Hematopoietic multipotent progenitor cell treated with erythropoietin and hydrocortisone succinate and interleukin-3 and kit ligand, for 15 days (in vitro differentiated cells): ENCODE measurements around the gene AUTS2.

Experiments
- DNase-seq: peaks from one replicate; pipeline ENCODE4 v3.0.0-alpha.2; 2015; ENCODE audit warnings: low spot score

The AUTS2 gene

DNA sequence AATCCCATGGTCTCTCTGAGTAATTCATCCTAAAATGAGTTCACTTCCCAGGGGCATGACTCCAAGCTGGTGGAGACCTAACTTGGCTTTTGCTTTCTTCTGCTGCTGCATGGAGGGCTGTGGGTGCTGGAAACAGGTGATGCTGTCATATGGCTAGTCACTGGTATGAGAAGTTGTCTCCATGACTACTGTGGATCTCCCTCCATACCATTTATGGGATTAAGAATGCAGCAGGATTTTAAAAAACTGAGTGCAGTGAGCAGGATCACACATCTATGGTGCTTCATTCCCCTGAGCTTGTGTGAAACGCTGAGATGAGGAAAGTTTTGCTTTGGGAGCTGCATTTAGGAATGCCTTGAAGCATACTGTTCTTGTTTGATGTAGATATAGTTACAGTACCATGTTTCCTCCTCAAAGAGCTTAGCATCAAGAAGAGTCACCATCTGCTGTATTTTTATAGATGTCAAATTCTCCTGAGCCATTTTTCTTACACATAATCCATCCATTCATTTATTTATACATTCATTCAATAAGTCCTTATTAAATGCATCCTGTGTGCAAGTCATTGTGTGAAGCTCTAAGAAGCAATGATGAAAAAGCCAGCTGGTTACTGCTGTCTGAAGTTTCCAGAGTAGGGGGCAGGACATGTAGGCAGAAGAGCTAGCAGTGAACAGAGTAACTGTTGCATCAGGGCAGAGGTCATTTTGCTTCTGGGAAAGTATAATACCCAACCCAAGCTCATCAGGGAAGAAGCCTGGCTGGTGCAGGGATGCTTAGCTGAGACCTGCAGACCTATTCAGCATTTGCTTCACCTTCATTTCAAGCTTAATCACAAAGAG lies 534.8 kb downstream of the AUTS2 start:
- DNase-seq = no peak

DNA sequence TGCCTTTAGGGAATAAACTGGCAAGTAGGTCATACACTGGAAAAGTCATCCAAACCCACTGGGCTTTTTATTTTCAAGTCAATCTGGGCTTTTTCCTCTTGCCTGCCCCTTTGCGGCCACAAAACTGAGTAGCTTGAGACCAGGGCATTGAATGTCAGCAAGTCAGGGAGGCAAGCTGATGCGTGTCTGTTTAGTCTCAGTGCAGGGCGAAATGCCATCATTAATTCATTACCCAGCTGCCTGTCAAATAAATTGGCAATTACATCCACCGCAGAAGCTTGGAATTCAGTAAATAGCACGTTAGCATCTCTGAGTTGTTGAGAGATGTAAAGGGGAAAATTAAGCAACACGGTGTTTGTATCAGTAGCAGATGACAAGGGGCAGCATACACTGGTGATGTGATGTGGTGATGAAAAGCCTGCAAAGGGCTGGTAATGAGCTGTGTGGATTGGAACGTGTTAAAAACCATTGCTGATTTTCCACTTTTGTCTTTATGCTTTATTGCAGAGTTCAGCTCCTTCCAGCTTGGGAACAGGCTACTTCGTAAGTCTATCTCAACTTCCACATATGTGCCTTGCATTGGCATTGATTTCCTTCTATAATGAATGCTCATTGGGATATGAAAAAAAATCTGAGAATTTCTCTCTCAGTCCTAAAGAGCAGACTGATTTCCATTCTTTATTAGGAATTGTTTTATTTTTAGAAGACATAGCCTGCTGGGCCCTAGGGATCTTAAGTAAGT lies 535.9 kb downstream of the AUTS2 start:
- no peak for DNase-seq

DNA sequence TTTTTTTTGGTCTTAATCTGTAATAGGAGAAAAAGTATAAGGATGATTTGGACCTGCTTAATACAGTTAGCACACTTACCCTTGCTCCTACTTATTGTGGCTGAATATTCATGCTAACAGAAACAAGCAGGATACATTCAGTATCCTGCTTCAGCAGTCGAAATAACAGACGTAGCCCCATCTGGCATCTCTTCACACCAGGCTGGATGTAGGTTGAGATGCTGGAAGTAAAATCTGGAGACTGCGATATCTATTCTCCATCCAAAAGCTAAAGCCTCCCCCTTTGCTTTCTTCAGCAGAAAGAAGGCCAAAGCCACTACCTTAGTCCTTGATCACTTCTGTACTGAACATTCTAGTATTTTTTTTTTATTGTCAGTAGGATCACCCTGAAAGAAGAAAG lies 537.4 kb downstream of the AUTS2 start:
- DNase-seq = no peak

DNA sequence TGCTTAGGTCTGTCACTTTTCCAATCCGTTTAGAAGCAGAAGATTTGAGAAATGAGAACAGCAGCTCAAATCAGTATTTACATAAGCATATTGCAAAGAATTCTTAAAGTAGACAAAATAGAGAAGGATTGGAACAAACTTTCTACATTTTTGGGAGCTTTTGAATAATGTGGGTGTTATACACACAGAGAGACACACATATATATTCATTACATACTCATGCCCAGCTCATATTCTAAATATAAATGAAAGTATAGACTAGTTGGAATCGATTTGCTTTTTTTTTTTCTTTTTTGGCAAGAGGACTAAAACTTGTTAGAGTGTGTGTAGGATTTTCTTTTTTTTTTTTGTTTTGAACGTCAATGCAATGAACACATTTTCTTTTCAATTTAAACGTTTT lies 538.9 kb downstream of the AUTS2 start:
- no peak for DNase-seq

DNA sequence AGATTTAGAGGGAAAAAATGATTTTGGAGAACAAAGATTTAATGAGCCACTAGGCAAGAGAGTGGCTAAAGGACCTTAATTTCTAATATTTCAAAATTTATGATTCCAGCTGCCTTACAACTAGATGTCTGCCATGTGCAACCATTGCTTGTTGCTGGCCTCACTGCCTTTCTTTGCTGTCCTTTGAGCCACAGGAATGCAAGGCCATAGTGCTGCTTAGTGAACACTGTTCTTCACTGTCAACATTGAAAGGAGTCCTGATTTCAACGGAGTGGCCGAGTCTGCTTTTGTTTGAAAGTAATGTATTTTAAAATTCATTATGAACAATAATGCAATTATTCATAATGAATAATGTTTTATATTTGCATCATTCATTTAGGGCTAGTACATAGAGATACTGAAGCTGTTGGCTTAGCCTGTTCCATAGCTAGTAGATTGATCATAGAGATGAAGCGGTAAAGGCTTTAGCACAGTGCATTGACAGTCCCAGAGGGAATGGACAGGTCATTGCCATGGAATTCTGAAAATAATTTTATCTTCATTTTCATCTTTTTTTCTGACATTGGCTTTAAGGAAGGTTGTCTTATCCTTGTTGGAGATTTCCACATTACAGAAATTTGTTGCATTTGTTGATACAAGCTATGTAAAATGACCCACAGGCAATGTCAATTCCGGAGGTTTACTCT lies 544.1 kb downstream of the AUTS2 start:
- DNase-seq = no peak

DNA sequence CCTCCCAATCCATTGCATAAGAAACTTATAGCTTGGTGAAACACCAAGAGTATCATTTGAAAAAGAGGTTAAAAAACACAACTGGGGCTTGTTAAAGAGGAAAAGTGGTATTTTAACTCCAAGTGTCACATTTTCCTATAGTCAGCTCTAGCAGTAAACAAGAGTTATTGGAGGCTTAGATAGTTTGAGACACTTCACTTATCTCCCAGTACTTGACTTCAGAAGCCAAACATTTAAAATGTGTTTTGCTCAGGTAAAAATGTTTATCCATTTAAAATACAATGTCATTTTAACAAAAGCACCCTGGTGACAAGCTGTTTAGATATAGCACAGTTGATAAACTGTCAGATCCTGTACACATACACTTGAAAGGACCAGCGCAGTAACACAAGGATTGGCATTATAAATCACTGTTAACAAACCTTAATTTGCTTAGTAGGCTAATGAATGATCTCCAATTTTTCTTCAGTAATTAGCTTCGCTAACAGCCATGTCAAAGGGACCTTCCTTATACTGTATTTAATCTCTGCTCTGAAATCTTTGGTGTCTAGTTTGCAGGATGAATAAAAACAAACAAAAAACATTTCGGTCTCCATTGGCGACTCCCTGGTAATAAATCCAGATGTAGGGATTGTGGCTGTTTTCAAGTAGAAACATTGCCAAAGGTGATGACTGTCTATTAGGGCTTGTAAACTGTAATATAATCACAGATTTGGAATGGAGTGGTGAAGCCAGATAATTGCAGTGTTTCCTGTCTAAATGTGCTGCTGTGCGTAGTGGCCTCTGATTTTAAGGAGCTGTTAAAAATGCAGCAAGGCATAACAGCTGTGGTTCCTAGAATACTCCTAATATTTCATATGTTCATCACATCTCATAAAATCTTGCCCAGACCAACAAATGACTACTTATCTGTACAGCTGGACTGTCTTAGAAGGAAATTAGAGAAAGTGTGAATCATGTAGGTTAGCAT lies 545.1 kb downstream of the AUTS2 start:
- no peak for DNase-seq

DNA sequence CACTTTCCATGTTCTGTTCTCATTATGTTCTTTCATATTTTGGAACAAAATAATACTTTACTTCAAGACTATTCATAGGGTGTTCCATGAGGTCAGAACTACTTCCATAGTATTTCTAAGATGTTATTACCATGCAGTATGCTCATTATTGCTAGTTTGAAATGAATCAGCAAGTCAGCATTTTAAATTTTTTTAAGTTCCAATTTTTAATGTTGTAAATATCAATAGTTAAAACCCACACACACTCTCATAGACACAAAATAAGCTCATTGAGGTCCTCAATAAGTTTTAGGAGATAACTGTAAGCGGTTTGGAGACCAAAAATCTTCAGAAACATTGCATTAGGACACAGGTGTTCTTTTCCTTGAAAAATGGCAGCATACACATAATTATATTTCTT lies 550.7 kb downstream of the AUTS2 start:
- no peak for DNase-seq

DNA sequence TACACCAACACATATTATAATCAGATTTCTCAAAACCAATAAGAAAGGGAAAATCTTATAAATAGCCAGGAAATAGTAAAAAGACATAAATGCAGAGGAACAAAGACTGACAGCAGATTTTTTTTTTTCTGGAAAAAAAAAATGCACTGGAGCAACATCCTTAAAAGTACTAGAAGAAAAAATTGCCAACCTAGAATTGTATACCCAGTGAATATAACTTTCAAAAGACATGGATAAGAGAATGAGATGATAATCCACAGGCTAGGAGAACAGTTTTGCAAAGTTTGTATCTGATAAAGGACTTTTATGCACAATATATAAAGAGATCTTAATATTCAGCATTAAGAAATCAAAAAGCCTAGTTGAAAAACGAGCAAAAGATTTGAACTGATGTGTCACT lies 554.0 kb downstream of the AUTS2 start:
- no peak for DNase-seq

DNA sequence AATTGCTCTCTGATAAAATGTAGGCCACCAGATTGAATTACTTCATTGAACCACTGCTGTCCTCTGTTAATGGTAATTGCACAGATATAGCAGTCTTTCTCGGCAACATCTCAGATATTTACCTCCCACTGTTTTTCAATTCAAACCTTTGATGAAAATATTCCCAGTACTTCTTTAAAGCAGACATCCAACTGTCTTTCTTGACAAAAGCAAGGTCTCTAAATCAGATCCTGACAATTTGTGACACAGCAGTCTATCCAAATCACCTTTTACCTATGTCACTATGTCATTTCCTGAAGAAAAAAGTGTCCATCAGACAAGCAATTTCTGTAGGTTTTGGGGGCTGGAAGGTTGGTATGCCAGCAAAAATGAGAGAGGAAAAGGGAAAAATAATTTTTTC lies 555.7 kb downstream of the AUTS2 start:
- no peak for DNase-seq

DNA sequence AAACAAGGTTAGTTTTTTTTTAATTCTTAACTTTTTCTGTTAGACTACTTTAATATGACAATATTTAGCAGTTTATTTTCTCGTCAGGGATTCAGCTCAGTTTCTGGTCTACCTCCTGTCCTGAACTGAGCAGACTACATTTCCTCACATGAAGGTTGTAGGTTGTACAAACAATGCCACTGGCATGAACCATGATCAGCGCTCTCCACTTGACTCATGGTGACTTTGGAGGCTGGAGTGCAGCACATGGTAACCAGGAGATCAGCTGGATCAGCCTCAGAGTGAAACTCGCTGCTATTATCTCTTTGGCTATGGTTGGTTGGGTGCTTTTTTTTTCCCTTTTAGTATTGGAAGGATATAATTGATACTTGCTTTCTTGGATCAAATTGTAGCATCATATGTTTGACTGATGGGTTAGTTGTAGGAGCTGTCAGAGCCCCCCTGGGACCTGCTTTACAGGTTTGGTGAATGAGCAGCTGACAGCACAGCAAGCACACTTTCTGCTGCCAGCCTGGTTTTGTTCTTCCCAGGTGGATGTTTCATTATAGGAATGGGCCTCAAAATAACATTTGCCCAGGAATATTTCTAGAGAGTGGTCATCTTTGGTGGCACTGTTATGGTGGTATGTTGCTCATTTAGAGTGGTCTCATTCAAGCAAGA lies 556.4 kb downstream of the AUTS2 start:
- no peak for DNase-seq

DNA sequence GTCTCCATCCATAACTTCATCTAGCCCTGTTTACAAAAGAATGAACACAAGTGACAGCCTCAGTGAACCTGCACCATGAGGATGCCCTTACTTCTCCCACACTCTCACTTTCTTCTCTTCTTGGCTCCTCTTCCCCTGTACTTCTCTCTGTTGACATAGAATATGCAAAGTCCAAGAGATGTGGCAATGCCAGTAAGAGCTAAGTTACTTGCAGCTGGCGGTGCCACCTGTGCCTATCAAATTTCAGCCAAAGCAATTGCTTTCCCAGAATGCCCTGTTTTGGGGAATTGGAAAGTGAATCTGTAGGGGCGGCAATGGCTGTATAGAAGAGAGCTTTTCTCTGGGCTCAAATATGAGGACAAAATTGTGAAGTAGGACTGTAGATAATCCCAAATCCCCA lies 557.8 kb downstream of the AUTS2 start:
- DNase-seq = no peak

DNA sequence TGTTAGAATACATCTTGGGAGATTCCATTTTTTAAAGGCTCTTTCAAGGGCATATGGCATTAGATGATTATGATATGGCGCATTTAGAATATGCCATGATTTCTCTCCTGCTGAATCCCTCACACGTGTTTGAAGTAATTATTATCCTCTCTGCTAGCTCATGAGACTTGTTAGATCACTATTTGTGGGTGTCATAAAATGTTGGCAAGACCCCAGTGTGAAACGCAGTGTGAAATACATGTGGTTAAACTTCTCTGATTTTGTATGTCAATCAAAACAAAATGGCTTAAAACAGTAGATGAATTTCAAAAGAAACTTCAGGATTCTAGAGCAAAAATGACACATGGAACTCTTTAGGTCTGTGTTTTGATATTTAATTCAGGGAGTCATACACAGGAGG lies 560.8 kb downstream of the AUTS2 start:
- DNase-seq = no peak

DNA sequence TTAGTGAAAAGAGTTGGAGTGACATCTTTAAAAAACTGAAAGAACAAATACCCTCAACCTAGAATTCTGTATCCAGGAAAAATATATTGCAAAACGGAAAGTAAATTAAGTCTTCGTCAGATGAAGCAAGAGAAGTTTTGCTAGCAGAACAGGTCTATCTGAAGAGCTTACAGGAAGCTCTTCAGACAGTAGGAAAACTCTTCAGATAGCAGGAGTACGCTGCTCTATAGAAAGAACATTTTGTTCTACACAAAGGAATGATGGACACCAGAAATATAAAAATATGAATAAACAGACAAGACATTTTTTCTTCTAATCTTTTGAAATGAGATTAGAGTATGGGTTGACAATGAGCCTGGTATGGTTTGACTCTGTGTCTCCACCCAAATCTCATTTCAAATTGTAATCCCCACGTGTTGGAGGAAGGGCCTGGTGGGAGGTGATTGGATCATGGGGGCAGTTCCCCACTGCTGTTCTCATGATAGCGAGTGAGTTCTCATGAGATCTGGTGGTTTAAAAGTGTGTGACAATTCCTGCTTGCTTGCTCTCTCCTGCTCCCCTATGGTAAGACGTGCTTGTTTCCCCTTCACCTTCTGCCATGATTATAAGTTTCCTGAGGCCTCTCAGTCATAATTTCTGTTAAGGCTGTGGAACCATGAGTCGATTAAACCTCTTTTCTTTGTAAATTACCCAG lies 567.3 kb downstream of the AUTS2 start:
- no peak for DNase-seq

DNA sequence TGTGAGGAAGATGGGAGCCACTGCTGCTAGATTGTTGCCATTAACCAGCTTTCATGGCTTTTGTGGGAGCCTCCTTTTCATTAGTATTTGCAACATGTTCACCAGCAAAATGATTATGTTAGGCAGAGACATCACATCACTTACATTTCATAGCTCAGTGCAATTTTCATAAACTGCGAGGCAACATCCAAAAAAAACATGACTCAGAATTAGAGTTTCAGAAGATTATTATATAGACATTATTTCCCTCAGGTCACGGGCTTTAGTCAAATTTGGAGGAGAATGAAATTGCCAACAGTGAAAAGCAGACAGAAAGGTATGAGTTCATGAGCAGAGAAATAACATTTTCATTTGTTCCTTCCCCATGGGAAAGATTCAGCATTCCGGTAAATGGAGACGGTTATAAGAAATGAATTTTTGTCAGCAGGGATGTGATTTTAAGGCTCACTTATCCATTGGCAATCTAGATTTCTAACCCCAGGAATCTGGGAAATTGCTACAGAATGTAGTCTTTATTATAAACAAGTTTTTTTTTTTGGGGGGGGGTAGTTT lies 573.2 kb downstream of the AUTS2 start:
- no peak for DNase-seq

DNA sequence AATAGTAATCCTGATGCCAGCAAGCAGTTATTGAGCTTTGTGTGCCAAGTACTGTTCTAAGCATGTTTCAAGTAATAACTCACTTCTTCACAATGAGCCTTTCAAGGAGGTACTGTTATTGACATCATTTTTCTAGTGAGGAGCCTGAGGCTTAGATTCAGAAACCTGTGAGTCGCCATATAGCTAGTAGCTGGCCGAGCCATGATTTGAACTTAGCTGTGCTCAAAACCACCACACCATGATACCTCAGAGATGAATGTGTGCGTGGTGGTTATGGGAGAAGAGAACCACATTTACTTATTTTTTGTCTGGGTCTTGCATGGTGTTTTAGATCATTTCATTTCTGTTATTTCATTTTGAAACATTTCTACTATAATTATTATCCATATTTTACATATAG lies 578.9 kb downstream of the AUTS2 start:
- DNase-seq = no peak

DNA sequence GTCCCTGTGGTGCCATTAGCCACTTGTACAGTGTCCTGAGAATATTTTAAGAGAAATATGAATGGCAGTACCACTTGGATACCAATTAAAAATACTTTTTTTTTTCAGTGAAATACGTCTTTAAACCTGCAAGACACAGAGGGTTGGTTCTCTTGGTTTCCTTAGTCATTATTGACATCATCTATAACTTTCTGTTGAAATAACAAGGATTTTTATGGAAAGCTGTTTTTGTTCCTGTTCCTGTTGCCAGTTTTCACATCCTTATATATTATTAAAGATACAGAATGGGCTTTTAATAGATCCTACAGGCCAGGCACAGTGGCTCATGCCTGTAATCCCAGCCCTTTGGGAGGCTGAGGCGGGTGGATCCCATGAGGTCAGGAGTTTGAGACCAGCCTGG lies 579.9 kb downstream of the AUTS2 start:
- no peak for DNase-seq

DNA sequence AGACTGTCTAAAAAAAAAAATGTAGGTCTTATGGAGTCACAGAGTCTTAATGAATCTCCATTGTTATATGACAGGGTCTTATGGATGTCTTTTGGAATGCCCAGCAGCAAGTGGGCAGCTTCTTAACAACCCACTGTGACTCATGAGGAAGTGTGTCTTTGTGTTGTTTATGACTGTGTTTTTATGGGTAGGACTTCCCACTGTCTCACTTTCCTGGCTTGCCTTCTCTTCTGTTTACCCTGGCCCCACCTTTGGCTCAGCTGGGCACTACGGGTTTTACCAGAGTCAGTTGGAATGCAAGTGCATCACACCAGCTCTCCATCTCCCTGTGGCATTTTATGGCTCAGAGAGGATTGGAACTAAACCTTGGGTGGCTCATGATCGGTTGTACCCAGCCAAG lies 580.5 kb downstream of the AUTS2 start:
- DNase-seq = no peak

DNA sequence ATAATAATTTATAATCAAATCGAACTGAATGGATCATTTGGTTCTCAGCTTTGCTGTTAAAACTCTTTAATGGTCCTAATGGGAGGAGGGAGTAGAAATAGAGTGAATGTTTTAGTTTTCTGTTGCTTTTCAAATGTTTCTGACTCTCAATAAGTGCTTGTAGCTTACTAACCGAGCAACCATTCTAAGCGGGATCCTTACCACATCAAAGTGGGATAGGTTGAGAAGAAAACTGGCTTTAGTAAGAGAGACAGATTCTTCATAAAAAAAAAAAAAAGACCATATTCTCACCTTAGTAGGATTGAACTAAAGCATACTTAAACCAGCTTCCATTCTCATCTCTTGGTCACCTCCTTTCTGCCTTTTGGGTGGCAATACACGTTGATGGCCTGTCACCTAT lies 584.2 kb downstream of the AUTS2 start:
- no peak for DNase-seq

DNA sequence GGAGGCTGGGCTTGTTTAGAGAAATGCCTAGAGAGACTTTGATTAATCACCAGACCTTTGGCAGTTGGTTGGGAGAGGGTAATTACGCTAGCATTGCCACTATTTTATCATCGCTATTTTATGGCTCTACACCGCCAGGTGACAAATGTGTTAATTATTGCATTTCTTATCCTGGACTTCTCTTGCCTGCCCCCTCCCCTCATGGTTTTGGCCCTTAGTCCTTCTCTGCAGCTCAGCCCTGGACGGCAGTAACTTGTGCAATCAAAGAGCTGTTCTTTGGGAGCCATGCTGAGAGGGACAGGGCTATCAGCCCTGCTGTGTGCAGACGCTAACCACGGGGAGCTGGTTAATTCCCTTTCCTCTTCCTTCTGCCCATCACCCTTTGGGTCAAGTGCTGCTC lies 585.0 kb downstream of the AUTS2 start:
- DNase-seq = no peak

DNA sequence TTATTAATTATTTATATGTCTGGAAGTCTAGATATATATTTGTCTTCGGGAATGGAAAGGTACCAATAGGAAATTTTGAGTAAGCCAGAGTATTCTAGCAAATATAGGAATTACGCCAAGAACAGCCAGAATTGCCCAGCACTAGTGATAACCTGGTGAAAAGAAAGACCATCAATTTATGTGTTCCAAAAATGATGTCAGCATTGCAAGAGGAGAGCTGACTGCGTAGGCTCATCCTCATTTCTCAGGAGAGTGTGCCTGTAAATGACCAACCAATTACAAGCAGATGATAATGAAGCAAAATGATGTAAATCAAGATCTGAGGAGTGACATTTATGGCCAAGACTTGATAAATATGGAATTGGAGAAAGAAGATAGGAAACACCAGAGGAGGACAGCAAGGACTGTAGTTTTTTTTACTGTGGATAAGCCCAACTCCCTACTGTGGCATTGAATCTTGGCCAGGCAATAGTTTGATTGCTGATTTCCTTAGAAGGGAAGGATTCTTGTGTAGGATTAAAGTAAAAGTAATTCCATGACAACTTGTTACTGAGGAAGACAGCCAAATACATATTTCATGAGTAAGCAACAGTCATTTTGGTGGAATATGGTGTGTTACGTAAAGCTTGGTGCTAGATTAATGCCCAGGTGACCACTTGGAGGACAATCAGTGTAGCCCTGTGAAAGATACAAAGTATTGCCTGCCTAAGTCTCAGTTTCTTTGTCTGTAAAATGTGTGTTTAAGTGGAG lies 590.8 kb downstream of the AUTS2 start:
- DNase-seq = no peak
